HG03139 (cell line): ENCODE results near the gene RSPH6A.

Source experiments
- ATAC-seq: cut with Tn5 transposase; IDR thresholded peaks from one replicate; pipeline ENCODE4 v1.9.1; 2021; ENCODE audit not compliant: unreplicated experiment

RSPH6A gene

DNA sequence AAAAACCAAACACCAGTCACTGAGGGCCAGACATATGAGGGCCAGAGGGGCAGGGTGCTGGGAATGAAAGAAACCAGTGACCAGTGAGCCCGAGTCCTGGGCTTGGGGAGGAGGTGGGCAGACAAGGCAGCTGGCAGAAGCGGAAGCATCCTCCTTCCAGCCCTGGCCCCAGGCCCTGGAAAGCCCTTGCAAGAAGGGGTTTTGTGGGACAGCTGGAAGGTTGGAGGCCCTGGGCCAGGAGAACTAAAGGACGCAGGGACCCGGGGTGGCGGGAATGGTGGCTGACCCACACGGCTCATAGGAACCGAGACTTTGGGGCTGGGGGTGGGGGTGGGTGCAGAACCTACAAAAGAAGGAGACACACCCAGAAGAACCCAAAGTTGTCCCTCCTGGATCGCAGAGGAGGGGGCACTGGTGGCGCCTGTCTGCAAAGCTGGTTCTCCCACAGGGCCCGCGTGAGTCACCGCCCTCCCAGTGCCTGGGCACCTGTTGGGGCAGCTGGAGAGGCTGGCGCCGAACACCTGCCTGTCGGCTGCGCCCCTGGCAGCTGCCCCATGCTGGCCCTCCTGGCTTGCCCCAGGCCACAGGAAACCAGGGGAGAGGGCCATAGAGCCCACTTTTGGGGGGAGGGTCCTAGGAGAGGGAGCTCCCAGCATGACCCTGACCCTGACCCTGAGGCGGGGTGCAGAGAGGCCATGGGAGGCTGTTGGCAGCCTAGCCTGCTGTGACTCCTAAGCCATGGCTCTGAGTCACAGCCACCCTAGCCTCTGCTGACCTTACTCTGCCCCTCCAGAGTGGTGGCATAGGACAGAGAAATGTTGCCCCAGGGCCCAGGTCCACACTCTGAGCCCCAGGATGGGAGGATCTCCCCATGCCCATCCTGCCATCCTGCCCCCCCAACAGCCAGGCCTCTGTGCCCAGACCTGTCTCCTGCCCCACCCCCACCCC, 33.6 kb downstream of the RSPH6A start:
- ATAC-seq = no peak

- ATAC-seq = no peak
Observed at GRCh38 chr19:45780448-45781213, 34.5 kb downstream of the RSPH6A start.

GRCh38 chr19:45780146-45780447, 35.0 kb downstream of the RSPH6A start:
- ATAC-seq = no peak

DNA sequence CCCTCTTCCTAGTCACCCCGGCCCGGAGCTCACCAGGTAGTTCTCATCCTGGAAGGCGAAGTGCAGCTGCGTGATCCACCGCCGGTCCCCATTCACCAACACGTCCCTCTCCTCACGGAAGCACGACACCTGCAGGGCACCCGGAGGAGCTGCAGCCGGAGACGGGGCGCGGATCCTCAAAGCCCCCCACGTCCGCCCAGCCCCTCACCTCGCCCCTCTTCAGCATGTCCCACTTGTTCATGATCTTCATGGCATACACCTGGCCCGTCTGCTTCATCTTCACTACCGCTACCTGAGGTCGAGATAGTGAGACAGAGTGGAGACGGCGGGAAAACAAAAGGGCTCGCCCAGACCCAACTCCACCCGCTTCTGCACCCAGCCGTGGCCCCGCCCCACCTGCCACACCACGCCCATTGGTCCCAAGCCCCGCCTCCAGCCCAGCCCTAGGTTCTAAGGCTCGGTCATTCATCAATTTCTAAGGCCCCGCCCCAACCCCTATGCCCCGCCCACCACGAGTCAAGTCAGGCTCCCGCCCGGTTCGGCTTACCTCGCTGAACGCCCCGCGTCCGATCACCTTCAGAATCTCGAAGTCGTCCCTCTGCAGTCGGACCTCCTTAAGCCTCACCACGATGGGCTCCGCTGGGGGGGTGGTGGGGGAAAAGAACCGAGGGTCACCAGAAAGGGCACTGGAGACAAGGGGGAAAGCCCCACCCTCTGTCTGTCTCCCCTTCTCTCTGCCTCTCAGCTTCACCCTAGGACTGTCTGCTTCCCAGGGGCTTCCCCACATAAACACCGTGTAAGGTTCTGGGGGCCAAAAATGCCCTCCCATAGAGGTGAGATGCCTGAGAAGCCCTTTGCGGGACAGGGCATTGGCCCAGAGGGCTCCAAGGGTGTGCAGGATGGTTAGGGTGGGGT, 35.6 kb downstream of the RSPH6A start:
- peak; percentile 72 for ATAC-seq

DNA sequence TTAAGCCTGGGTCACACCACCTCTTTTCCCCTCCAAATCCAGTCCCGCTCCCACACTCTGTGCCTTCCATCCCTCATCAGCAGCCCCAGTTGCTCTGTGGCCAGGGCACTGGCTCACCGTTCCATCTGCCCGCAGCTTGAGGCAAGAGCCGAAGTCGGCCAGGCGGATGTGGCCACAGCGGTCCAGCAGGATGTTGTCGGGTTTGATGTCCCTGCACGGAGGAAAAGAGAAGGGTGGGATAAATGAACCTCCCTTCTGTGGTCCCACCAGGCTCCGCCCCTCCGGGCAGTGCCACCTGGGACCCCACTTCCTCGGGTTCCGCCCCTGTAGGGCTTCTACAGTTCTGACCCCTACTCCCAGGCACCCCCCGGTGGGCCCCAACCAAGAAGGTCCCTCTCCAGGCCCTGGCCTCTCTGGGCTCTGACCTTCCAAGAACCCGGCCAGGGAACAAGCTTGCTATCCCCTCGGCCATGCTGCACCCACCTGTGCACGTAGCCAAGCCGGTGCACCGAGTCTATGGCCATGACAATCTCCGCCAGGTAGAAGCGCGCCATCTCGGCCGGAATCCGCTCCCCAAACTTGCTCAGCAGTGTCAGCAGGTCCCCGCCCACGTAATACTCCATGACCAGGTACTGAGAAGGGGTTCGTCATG, 37.0 kb downstream of the RSPH6A start:
- ATAC-seq = no peak

DNA sequence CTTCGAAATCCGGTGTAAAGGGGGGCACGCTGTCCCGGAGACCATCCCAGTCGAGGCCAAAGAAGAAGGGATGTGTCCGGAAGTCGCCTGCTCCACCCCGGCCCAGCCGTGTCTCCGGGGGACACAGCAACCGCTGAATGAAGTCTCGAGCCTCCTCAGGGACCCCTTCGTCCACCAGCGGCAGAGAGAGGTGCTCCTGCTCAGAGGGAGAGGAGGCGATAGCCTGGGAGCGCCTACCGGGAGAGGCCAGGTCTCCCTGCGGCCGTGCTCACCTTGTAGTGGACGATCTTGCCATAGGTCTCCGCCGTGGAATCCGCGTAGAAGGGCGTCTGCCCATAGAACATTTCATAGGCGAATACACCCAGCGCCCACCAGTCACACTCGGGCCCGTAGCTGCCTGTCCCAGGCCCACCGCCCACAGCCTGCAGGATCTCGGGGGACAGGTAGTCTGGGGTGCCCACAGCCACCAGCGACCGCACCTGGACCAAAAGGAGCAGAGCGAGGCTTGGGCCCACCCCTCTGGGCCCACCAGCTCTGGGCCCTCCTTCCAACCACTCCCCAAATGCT, 37.6 kb downstream of the RSPH6A start:
- ATAC-seq = no peak

DNA sequence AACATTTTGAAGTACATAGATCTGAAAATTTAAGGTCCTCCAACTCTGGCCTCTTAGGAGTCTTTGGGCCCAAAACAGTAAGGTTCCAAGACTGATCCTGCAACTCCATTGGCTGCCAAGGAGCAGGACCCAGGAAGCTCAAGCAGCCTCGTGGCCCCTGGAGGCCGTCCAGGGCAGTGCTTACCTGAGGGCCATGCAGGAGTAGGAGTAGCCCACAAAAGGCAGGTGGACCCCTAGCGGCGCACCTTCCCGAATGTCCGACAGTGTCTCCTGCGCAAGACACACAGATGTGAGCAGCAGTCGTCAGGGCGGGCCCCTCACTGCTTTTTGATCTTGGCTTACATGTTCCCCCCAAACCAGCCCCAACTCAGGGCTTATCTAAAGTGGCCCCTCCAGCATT, 40.3 kb downstream of the RSPH6A start:
- no peak for ATAC-seq

GRCh38 chr19:45773384-45773783, 41.7 kb downstream of the RSPH6A start:
- no peak for ATAC-seq

DNA sequence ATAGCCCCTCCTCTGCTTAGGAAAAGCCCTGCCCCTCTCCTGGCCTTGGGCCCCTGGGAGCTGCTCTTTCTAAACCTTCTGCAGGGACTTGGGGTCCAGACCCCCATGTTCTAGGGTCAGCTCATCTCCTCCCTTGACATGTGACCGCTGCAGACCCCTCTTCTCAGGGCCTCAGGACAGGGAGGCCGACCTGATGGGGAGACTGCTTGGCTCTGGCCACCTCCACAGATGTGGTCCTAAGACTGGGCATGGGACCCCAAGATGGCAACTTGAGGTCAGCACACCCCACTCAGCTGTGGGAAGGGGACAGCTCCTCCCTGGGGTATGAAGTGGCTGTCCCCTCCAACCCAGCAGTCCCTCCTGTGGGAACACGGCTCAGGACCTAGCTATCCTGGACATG, 42.2 kb downstream of the RSPH6A start:
- ATAC-seq = no peak

GRCh38 chr19:45772130-45772840, 42.8 kb downstream of the RSPH6A start:
- ATAC-seq = no peak

GRCh38 chr19:45771311-45771933, 43.7 kb downstream of the RSPH6A start:
- ATAC-seq = no peak

GRCh38 chr19:45770192-45771101, 44.7 kb downstream of the RSPH6A start:
- ATAC-seq = peak; percentile 41

DNA sequence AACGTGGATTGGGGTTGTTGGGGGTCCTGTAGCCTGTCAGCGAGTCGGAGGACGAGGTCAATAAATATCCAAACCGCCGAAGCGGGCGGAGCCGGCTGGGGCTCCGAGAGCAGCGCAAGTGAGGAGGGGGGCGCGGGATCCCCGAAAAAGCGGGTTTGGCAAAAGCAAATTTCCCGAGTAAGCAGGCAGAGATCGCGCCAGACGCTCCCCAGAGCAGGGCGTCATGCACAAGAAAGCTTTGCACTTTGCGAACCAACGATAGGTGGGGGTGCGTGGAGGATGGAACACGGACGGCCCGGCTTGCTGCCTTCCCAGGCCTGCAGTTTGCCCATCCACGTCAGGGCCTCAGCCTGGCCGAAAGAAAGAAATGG, 45.3 kb downstream of the RSPH6A start:
- ATAC-seq = no peak

- ATAC-seq = peak; percentile 53
Observed at GRCh38 chr19:45768984-45769782, 45.9 kb downstream of the RSPH6A start, which contains the start of gene SIX5. TSS of gene SIX5 (minus strand) at chr19:45769252. CDS start at chr19:45768844, 408 bp downstream.

- ATAC-seq = no peak
Observed at GRCh38 chr19:45768655-45768983, 46.5 kb downstream of the RSPH6A start.

DNA sequence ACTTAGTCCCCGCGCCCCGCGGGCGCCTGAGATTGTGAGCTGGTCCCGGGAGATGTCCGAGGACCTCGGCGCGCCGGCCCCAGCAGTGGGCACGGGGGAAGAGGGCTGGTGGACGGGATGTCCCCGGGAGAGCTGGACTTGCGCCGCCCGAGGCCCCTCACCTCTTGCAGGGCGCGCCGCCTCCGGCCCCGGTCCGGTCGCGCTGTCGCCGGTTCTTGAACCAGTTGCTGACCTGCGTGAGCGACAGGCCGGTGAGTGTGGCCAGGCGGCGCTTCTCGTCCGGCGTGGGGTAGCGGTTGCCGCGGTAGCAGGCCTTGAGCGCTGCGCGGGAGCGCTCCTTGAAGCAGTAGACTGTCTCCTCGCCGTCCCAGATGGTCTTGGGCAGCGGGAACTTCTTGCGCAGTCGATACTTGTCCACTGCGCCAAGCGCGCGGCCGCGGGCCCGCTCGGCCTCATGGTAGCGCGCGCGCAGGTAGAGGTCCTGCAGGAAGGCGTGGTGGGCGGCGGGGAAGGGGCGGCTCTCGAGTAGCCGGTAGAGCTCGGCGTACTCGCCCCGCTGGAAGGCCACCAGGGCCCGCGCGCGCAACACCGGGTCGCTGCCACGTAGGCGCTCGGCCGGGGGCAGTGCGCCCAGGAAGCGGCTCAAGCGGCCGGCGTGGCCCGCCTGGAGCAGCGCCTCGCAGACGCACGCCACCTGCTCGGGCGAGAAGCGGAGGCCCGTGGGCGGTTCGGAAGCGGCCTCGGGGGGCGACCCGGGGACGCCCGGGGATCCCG, 47.0 kb downstream of the RSPH6A start:
- no peak for ATAC-seq

- no peak for ATAC-seq
Observed at GRCh38 chr19:45767410-45767880, 47.7 kb downstream of the RSPH6A start.
